Coronary artery (tissue), 2 donors: Measurements from ENCODE around the gene RPL11.

Source experiments
- DNase-seq: peaks from one replicate; pipeline ENCODE4 v3.0.0-alpha.2; 2017; ENCODE audit warnings: low spot score
- H3K27ac ChIP-seq, 2 donors: fragments of 200-600 bp; sonication (generic); one replicate each; pipeline ENCODE4 v1.5.1; 2016 to 2019
- H3K4me3 ChIP-seq: fragments of 200-600 bp; sonication (generic); 2 replicates; pipeline ENCODE4 v1.5.1; 2016; ENCODE audit warnings: mild to moderate bottlenecking, moderate library complexity
- TF ChIP-seq, protein P1 (sequence below): fragments of 200-600 bp; sonication (generic); IDR thresholded peaks from one replicate; pipeline ENCODE4 v1.5.1; 2019; ENCODE audit warnings: antibody characterized with exemption

Gene RPL11

DNA sequence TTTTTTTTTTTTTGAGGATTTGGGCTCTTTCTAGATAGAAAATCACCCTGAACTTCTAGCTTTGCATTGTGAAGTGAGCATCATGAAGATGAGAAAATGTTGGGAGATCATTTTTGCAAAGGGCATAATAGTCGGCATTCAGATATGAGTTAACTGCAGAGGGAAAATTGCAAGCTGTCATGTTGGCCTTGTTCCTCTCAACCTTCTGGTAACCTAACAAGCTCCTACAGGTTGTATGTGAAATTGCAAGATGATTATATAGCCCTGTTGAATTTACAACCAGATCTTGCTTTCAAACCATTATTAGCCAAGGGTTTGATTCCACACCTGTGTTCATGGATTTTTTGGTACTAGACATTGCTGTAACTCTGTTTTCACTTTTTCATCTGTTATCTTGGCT lies 53.9 kb downstream of the RPL11 start:
- Histone ChIP-seq H3K4me3 (no peak overlapping the region), H3K27ac (no peak overlapping the region)
- TF ChIP-seq, protein P1, sequence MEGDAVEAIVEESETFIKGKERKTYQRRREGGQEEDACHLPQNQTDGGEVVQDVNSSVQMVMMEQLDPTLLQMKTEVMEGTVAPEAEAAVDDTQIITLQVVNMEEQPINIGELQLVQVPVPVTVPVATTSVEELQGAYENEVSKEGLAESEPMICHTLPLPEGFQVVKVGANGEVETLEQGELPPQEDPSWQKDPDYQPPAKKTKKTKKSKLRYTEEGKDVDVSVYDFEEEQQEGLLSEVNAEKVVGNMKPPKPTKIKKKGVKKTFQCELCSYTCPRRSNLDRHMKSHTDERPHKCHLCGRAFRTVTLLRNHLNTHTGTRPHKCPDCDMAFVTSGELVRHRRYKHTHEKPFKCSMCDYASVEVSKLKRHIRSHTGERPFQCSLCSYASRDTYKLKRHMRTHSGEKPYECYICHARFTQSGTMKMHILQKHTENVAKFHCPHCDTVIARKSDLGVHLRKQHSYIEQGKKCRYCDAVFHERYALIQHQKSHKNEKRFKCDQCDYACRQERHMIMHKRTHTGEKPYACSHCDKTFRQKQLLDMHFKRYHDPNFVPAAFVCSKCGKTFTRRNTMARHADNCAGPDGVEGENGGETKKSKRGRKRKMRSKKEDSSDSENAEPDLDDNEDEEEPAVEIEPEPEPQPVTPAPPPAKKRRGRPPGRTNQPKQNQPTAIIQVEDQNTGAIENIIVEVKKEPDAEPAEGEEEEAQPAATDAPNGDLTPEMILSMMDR: no peak
- DNase-seq: no peak
